Measurements from ENCODE around the gene SRRM1.
A peak's percentile ranks its signal among the peaks of the same experiment; 100 is the strongest.
"Not testable (repeated sequence)": the region's sequence is repeated elsewhere in the genome, so short reads cannot be mapped to it uniquely, and the experiment has no call there.

The SRRM1 gene

GRCh38 chr1:24695202-24695974 is 52.3 kb downstream of the SRRM1 start:
- no peak for DNase-seq

- DNase-seq, result no peak
Observed at GRCh38 chr1:24696041-24696755, 53.1 kb downstream of the SRRM1 start.

GRCh38 chr1:24696756-24697330 is 53.7 kb downstream of the SRRM1 start:
- DNase-seq, result no peak

GRCh38 chr1:24697453-24698001 is 54.4 kb downstream of the SRRM1 start:
- DNase-seq, result not testable (repeated sequence)

- DNase-seq, result not testable (repeated sequence)
Observed at GRCh38 chr1:24698326-24698725, 55.2 kb downstream of the SRRM1 start.

GRCh38 chr1:24699628-24700027 is 56.5 kb downstream of the SRRM1 start:
- no peak for DNase-seq

GRCh38 chr1:24702511-24703293 is 59.6 kb downstream of the SRRM1 start:
- DNase-seq, result peak; percentile 73

- DNase-seq, result no peak
Observed at GRCh38 chr1:24704411-24705259, 61.5 kb downstream of the SRRM1 start.

GRCh38 chr1:24705260-24706073 is 62.4 kb downstream of the SRRM1 start:
- DNase-seq, result peak; percentile 82

- not testable (repeated sequence) for DNase-seq
Observed at GRCh38 chr1:24706074-24706389, 62.9 kb downstream of the SRRM1 start.

- DNase-seq, result no peak
Observed at GRCh38 chr1:24707687-24708086, 64.6 kb downstream of the SRRM1 start.

GRCh38 chr1:24708938-24709337 is 65.8 kb downstream of the SRRM1 start:
- DNase-seq, result no peak

- DNase-seq, result no peak
Observed at GRCh38 chr1:24709791-24710441, 66.8 kb downstream of the SRRM1 start.

GRCh38 chr1:24711329-24711728 is 68.2 kb downstream of the SRRM1 start:
- DNase-seq, result no peak

- no peak for DNase-seq
Observed at GRCh38 chr1:24713176-24713575, 70.1 kb downstream of the SRRM1 start.

GRCh38 chr1:24713736-24714135 is 70.6 kb downstream of the SRRM1 start:
- DNase-seq, result no peak

- DNase-seq, result no peak
Observed at GRCh38 chr1:24714859-24715520, 71.9 kb downstream of the SRRM1 start.

GRCh38 chr1:24715658-24716057 is 72.6 kb downstream of the SRRM1 start:
- no peak for DNase-seq

GRCh38 chr1:24717887-24718650 is 75.0 kb downstream of the SRRM1 start:
- DNase-seq, result no peak
